Upper lobe of right lung (tissue), 1 donor: Measurements from ENCODE around the gene CYBC1. TPM values are rescaled to one million over a fixed set of nuclear protein-coding genes. Genes with fewer than 3 reads are reported as not detected.

ENCODE experiments used
- ATAC-seq: fragments of 200-7000 bp; cut with Tn5 transposase; one replicate; pipeline ENCODE4 v1.9.1; 2020; ENCODE audit warnings: mild to moderate bottlenecking, moderate library complexity
- DNase-seq: peaks from one replicate; pipeline ENCODE4 v3.0.0-alpha.2; 2020
- H3K27ac ChIP-seq: fragments of 200-600 bp; one replicate; pipeline ENCODE4 v1.8.0; 2022
- H3K27me3 ChIP-seq: fragments of 200-600 bp; one replicate; pipeline ENCODE4 v1.8.0; 2022; ENCODE audit warnings: mild to moderate bottlenecking
- H3K36me3 ChIP-seq: fragments of 200-600 bp; one replicate; pipeline ENCODE4 v1.8.0; 2022
- H3K4me1 ChIP-seq: fragments of 200-600 bp; one replicate; pipeline ENCODE4 v1.8.0; 2022
- H3K4me3 ChIP-seq: fragments of 200-600 bp; one replicate; pipeline ENCODE4 v1.8.0; 2022; ENCODE audit warnings: mild to moderate bottlenecking
- H3K9me3 ChIP-seq: fragments of 200-600 bp; one replicate; pipeline ENCODE4 v1.8.0; 2022
- intact Hi-C: fragments of 100-400 bp; cut with DNase I; formaldehyde crosslinking; loops from one replicate; pipeline ENCODE4 v1.11.0; 2022
- total RNA-seq: library from RNA; stranded (reverse); fragmentation: NEBNext Ultra II Directional; extraction: Animal tissue kit (Norgen Biotek cat#: 25700); gene quantifications from one replicate; pipeline ENCODE4 v1.2.1, GENCODE V29; 2021
- TF ChIP-seq, protein P1 (sequence below): fragments of 200-600 bp; IDR thresholded peaks from one replicate; pipeline ENCODE4 v1.8.0; 2022; ENCODE audit warnings: antibody characterized with exemption
- donor health status: DM: no; HTN: yes; CAD: no; lungs with severe emphysema.

CYBC1 gene
- total RNA-seq, 1 donor from 2014 or later = 120 TPM

DNA sequence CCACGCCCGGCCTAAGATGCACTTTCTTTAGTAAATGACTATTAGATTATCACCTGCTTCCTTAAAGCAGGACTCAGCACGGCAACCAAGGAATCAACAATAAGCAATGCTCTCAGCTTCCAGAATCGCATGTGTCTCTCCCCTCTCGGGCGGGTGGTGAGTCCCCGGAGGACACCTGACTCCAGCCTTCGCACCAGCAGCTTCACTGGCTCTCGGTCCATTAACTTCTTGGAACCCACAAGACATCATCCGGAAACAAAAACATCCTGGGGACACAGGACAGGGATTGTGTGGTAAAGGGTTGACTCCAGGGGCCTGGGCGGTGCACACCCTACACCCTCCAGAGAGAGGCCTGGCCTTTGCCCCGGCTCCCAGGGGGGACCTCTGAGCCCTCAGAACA is 56.3 kb downstream of the CYBC1 start:
- Histone ChIP-seq H3K9me3 (no peaks in the 10 kb centered on the region), H3K27me3 (no peaks in the 10 kb centered on the region), H3K4me3 (no peak overlapping the region), H3K27ac (no peak overlapping the region), H3K4me1 (no peaks in the 10 kb centered on the region), H3K36me3 (peaks cover 13% of the 10 kb centered on the region)
- no peak for DNase-seq
- ATAC-seq = no peak
- TF ChIP-seq, protein P1, sequence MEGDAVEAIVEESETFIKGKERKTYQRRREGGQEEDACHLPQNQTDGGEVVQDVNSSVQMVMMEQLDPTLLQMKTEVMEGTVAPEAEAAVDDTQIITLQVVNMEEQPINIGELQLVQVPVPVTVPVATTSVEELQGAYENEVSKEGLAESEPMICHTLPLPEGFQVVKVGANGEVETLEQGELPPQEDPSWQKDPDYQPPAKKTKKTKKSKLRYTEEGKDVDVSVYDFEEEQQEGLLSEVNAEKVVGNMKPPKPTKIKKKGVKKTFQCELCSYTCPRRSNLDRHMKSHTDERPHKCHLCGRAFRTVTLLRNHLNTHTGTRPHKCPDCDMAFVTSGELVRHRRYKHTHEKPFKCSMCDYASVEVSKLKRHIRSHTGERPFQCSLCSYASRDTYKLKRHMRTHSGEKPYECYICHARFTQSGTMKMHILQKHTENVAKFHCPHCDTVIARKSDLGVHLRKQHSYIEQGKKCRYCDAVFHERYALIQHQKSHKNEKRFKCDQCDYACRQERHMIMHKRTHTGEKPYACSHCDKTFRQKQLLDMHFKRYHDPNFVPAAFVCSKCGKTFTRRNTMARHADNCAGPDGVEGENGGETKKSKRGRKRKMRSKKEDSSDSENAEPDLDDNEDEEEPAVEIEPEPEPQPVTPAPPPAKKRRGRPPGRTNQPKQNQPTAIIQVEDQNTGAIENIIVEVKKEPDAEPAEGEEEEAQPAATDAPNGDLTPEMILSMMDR = no peak
- intact Hi-C loops = no loop called here

DNA sequence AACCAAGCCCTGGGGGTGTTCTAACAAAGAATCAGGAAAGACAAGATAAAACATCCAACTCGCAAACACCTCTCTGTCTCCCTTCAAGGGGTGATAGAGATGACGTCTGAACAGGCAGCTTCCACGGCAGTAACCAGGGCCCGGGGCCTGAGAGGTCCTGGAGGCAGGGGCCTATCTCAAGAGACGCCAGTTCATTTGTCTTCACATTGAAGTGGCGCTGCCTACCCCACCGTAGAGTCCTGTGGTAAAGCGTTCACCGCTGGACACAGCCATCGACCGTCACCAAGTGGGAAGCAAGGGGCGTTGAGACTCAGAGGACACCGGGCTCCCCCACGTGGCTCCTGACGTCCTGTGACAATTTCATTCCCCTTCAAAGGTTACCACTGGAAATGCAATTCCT is 57.6 kb downstream of the CYBC1 start:
- Histone ChIP-seq H3K27me3 (no peaks in the 10 kb centered on the region), H3K27ac (no peak overlapping the region), H3K9me3 (no peaks in the 10 kb centered on the region), H3K4me3 (no peak overlapping the region), H3K36me3 (peaks cover 13% of the 10 kb centered on the region), H3K4me1 (no peaks in the 10 kb centered on the region)
- TF ChIP-seq, protein P1 = no peak
- intact Hi-C loops = no loop called here
- no peak for DNase-seq
- ATAC-seq = no peak

Other genes with a start within 250 kb of the CYBC1 start
- 50.5 TPM for gene CCDC57, start 237.9 kb downstream of the CYBC1 start, total RNA-seq
- 77.5 TPM for gene SLC16A3, start 221.7 kb downstream of the CYBC1 start, total RNA-seq
- 150 TPM for gene CSNK1D, start 177.1 kb downstream of the CYBC1 start, total RNA-seq
- 7.2 TPM for gene CD7, start 133.1 kb downstream of the CYBC1 start, total RNA-seq
- 26.4 TPM for gene SECTM1, start 117.0 kb downstream of the CYBC1 start, total RNA-seq
- gene TEX19, start 91.5 kb downstream of the CYBC1 start, total RNA-seq = not detected
- gene UTS2R, start 79.0 kb downstream of the CYBC1 start, total RNA-seq = not detected
- 49.1 TPM for gene HEXD, start 32.4 kb downstream of the CYBC1 start, total RNA-seq
- 32.7 TPM for gene OGFOD3, start 32.2 kb downstream of the CYBC1 start, total RNA-seq
- 54.1 TPM for gene NARF, start 8.0 kb upstream of the CYBC1 start, total RNA-seq
- 62.4 TPM for gene FOXK2, start 69.0 kb upstream of the CYBC1 start, total RNA-seq
- gene WDR45B, start 197.7 kb upstream of the CYBC1 start, total RNA-seq = 65.1 TPM
- 11.5 TPM for gene RAB40B, start 247.9 kb upstream of the CYBC1 start, total RNA-seq